HG03558 (cell line): ENCODE results near the gene CDK6.
"Not testable (repeated sequence)": the region's sequence is repeated elsewhere in the genome, so short reads cannot be mapped to it uniquely, and the experiment has no call there.

ENCODE experiments used
- ATAC-seq: cut with Tn5 transposase; IDR thresholded peaks from one replicate; pipeline ENCODE4 v1.9.1; 2021; ENCODE audit warnings: moderate number of reproducible peaks; ENCODE audit not compliant: unreplicated experiment; ENCODE audit errors: extremely low read depth

The CDK6 gene

DNA sequence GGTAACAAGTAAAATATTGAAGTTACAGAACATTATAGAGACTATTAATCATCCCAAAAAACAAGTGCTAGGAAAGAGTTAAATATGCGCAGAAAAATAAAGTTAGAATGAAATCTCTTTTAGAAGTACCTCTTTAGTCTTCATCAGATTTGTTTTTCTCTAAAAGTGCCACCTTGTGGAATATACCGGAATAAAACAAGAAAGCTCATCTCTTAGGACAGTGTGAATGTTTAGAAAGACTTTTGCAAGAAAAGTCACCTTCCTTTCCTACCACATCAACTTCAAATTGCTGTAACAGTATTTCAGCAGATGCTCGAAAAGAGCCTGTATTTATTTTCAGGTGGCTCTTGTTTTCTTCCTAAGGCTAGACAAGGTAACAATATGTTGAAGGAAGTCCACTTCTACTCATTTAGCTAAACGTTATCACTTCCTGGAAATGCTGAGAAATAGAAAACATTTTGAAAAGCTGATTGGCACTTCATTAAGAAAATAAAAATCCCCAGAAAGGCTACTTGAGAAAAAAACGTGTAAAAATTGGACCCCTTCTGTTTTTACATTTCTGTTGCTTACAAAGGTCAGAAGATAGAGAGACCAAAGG lies 226.4 kb downstream of the CDK6 start:
- no peak for ATAC-seq

DNA sequence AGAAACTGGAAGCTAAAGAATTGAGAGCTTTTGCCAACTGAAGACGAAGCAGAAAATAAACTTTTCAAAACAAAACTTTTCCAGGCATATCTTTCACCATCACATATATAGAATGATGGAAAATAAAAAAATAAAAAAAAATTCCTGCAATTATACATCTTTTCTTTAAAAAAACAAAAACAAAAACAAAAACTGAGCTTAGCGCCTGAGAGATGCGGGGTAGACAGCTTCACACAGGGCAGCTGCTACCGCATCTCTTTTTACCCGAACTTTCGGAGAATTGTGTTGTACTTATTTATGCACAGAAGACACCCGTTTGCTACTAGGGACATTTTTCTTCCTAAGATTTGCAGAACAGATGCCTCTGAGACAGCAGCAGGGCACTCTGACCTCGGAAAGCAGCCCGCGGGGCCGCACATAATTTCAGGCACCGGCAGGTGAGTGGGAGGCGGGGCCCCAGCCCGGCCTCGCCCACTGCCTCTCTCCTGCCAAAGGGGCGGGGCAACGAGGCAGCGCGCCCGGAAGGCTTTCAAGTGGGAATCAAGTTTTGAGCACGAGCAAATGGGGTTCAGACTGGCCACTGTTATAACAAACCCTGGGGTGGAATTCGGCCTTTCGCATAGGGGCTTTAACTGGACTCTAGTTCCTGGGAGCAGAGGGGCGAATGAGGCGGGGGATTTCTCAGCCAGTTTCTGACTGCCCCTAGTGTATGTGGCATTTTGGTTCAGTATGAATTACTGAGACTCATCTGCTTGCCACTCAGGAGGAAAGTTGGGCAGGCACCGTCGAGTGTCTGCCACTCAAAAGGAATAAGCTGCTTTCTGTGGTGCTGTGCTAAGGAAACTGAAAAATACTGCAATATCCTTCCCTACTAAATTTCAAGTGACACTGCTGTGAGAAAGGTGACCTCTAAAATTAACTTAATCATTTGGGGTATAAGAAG lies 227.7 kb downstream of the CDK6 start:
- ATAC-seq: no peak

GRCh38 chr7:92606985-92607384 lies 229.4 kb downstream of the CDK6 start:
- no peak for ATAC-seq

- ATAC-seq: not testable (repeated sequence)
Measured at GRCh38 chr7:92604517-92604916, 231.9 kb downstream of the CDK6 start.

- ATAC-seq: no peak
Measured at GRCh38 chr7:92603089-92603445, 233.3 kb downstream of the CDK6 start.

- ATAC-seq: no peak
Measured at GRCh38 chr7:92602352-92603088, 233.9 kb downstream of the CDK6 start.

DNA sequence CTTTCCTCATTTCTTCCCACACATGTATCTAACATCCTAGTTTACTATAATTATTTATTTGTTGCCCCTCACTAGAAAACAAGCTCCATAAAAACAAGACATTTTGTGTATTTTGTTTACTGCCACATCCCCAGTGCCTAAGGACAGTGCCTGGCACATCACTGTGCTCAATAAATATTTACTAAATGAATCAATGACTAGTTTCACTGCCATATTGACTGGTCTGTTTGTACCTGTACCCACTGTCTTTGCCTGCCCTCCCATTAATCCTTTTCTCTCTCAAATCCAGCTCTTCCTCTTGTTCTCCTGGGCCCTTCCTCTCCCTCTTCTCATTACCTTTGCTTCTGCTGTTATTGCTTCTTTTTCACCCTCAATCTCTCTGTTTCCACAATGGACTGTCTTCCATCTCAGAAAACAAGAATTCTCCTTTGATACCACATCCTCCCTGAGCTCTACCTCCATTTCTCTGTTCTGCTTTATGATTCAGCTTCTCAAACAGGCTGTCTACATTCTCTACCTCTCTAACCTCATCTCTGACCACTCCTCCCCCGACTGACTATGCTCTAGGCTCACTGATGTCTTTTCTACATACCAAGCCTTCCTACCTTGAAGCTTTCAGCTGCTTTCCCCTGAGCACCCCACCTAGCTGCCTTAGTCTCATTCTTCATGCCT lies 237.9 kb downstream of the CDK6 start:
- no peak for ATAC-seq

DNA sequence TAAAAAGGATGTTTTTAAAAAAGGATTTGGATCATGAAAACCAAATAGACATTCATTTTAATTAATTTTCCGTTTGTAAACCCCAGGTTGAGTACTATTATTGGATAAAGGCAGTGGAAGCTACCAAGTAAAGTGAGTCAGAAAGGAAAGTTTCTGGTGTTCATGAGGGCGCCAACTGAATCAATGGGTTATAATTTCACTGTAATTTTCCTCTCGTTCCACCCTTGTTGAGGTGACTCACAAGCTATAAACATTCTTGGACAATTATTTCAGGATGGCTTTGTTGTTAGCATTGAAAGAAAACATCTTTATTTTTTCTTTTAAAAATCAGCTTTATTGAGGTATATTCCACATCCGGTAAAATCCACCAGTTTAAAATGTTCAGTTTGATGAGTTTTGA lies 241.1 kb downstream of the CDK6 start:
- ATAC-seq: no peak

GRCh38 chr7:92594746-92595145 lies 241.6 kb downstream of the CDK6 start:
- ATAC-seq: no peak

GRCh38 chr7:92590711-92591310 lies 245.6 kb downstream of the CDK6 start:
- ATAC-seq: no peak

GRCh38 chr7:92589056-92589455 lies 247.3 kb downstream of the CDK6 start:
- ATAC-seq: no peak

DNA sequence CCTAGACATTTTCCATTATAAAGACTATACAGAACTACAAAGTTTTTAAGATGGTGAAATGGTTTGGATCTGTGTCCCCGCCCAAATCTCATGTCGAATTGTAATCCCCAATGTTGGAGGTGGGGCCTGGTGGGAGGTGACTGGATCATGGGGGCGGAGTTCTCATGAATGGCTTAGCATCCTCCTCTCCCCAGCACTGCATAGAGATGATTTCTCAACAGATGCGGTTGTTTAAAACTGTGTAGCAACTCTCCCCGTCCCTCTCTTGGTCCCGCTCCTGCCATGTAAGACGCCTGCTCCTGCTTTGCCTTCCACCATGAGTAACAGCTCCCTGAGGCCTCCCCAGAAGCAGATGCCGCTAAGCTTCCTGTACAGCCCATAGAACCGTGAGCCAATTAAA lies 247.8 kb downstream of the CDK6 start:
- no peak for ATAC-seq

- ATAC-seq: no peak
Measured at GRCh38 chr7:92586841-92587240, 249.5 kb downstream of the CDK6 start.

GRCh38 chr7:92586403-92586802 lies 250.0 kb downstream of the CDK6 start:
- no peak for ATAC-seq

DNA sequence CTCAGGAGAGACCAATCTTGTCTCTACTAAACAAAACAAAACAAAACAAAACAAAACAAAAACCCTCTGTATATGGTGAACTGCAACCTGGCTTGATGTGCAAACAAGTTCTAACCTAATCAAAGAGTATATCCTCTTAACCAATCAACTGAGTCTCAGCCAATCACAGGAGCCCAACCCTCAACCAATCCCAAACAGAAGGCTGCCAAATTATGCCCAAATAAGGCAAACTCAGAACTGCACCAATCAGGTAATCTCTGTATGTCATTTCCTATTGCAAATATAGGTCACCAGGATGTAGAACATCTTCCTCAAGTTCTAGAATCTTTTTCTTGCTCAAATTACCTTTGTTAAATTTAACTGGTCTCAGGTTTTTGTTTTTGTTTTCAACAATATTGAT lies 251.4 kb downstream of the CDK6 start:
- no peak for ATAC-seq

GRCh38 chr7:92582948-92583347 lies 253.4 kb downstream of the CDK6 start:
- ATAC-seq: no peak

- ATAC-seq: no peak
Measured at GRCh38 chr7:92576296-92576695, 260.1 kb downstream of the CDK6 start.

DNA sequence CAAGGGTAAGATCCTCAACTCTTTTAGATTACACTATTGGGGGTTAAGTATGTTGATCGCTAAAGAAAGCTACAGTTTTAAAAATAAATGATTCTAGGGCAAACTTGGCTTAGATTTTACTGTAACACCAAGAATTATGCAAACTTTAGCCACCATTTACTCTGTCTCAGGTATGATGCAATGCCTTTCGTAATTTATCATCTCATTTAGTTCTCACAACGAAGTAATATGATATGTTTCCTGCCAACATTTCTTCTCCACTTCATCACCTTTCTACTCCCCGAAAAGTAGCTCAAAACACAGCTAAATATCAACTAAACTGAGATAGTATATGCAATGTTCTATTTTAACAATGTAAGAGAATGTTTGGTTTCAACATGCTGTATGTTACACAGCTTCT lies 267.2 kb downstream of the CDK6 start:
- no peak for ATAC-seq

DNA sequence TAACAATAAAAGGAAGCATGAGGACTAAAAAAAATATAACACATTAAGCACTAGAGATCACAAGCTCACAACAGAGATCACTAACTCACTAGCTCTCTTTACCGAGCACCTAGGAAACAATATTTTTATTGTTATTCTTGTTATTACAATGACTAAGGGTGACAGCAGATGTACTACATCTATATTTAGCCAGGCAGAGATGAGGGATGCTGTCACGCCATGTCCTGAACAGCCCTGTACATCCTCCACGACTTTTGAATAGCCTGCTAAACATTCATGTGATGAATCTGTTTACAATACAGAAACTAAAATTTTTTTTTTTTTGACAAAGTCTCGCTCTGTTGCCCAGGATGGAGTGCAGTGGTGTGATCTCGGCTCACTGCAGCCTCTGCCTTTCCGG lies 268.9 kb downstream of the CDK6 start:
- no peak for ATAC-seq

GRCh38 chr7:92563345-92563744 lies 273.0 kb downstream of the CDK6 start:
- ATAC-seq: no peak
